HG02588 (cell line): ENCODE data around the gene DNAJC13.

Experiments
- ATAC-seq: cut with Tn5 transposase; IDR thresholded peaks from one replicate; pipeline ENCODE4 v1.9.1; 2021; ENCODE audit warnings: mild to moderate bottlenecking, moderate library complexity; ENCODE audit not compliant: unreplicated experiment

DNAJC13 gene

DNA sequence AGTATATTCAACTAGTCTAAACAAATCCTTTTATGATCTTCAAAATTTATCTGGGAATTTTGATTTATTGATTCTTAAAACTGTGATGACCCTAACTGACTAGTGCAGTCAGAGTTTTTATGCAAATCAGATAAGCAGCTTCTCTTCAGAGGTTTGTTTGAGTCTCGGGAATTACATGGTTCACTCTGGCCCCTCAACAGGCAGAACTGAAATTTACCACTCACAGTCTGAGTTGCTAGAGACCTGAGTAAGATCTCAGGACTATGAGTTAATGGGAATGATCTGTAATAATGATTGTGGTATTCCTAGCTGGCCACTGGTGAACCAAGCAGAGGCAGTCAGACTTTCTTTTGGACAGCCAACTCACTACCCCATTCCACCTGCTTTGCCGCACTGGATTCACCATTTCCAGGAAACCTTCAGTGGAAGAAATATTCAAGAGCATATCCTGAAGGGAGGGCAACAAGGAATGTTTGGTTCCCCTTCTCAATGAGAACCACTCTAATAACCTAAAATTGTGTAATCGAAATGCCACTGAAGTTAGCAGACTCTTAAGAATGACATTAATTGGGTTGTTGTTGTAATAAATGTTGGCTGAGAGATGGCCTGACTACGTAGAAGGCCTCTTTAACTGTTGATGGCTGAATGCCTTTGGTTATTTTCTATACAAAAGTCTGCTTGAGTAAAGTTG is 11.5 kb upstream of the DNAJC13 start:
- ATAC-seq, result no peak

DNA sequence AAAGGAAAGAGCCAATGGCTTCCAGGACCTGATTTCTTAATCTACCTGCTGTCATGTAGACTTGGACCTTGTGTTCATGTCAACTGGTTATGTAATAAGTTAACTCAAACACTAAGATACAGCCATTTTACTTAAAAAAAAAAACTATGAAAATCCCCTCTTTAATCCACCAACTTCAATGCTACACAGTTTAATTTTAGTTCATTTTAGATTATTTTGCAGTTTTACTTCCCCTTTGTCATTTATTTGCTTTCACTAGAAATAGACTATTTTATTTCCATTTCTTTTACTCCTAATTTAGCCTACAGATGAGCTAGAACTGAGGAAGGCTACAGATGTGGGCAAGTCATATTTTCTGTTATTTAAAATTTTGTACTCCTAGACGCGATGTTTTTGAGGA is 10.7 kb upstream of the DNAJC13 start:
- ATAC-seq, result no peak

DNA sequence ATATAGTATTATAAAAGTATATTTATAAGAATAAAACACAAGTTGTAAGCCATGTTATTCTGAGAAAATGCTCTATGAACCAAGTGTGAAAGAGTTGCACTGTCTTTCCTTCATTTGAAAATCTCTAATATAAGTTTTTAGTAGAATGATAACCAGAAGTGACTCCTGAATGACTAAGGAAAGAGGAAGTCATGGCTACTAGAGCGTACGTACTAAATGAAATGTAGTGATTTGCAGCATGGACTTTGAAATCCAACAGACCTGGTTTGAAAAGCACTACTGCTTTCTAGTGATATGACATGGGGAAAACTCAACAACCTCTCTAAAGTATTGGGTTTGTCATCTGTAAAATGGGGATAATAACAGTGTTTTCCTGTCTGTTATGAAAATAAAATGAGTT is 10.3 kb upstream of the DNAJC13 start:
- no peak for ATAC-seq

DNA sequence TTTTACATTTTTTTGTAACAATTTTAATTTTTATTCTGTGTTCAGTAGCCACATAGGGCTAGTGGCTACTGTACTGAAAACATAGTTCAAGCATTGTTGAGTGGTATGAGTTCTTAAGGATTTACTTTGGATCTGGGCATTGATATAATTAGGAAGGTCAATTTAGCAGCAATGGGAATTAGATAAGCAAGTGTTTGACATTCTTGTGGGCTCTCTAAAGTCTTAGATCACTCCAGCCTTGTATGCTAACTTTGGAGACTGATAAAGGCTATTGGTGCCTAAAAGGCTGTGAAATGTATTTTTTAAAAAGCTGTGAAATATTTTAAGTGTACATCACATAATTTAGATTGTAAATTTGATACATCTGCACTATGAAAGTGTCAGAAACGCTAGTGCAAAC is 2.5 kb upstream of the DNAJC13 start:
- no peak for ATAC-seq

DNA sequence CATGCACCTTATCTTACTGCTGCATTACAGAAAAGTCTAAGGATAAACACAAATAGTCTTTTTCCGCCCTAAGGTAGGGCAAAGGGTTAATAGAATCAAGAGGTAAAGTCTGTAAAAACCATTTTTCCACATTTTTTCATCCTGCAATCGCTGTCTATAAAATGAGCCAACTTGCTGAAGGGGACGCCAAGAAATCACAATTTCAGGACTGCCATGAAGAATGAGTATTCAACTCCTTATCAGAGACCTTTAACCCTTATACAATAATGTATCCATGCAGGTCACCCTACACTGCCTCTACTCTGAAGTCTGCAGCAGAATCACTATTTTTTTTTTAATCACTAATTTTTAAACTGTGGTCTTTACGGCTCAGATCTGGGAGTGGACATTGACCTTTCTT is 1.1 kb upstream of the DNAJC13 start:
- no peak for ATAC-seq

DNA sequence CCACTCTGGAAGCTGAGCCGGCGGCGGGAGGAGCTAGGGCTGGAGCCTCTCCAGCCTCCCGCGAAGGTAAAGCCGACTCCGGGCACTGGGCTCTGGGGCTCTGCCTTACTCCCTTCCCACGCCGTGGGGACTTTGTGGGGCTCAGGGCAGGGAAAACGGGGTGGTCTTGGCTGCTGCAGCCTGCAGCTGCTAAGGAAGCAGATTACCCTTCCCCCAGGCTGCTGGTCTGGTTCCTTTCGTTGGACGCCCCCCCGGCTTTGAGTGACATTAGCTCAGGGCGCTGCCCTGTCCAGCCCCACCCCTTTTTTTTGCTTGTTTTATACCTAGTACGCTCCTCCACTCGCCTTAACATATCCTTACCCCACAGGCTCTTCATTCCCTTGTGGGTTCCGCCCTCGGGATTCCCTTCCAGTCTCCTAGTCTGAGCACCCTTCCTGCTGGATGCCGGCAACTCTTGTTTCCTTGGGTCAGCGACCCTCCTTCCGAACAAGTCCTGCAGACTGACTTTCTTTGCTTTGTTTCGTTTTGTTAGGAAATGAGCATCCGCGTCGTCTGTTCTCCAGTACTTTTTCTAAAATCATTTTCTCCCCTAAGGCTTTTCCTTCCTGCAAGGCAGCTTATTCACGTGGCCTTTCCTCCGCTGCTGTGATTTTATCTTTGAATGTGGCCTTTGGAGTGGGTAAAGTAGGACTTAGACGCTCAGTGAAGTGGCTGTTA is 551 bp downstream of the DNAJC13 start:
- ATAC-seq, result peak; percentile 33

DNA sequence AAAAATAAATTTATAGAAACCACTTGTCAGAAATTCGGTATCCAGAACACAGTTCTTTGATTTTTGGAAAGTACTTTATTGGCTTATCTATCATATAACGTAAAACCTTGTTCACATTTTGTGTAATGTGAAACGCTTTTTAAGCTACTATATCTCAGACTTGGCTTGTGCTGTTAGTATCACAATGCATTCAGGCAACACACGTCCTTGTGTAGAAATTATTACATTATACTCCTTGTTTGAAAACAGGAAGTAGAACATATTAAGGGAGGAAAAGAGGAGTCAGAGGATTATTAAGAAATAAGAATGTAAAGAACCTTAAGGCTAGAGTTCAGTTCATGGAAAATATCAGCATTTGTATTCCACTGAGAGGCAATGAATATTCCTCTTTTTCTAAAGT is 1.6 kb downstream of the DNAJC13 start:
- ATAC-seq, result no peak

DNA sequence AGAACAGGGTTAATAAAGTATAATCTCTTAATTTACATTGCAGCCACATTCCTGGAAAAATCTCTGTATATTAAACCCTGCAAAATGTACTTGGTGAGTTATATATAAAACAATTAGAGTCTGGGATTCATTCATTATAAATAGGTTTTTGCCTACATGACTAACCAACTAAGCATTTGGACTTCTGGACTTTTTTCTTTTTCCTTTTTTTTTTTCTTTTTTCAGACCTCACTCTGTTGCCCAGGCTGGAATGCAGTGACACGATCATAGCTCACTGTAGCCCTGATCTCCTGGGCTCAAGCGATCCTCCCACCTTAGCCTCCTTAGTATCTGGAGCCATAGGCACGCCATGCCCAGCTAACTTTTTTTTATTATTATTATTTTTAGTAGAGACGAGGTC is 4.5 kb downstream of the DNAJC13 start:
- no peak for ATAC-seq

DNA sequence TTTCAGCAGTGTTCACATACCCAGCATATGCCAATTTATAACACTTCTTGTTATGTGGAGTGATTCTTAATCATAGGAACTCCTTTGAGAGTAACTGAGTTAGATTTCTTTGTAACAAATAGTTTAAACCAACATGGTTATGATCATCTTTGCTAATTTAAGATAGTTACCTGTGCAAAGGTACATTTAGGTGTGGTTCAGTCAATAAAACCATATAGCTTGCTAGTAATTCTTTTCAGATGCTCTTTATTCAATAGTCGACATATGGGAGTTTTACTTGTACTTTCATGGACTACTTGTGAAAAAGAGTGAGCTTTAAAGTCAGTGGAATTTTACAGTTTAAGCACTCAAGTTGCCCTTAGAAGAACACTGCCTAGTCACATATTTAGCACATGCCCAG is 5.2 kb downstream of the DNAJC13 start:
- ATAC-seq, result no peak

DNA sequence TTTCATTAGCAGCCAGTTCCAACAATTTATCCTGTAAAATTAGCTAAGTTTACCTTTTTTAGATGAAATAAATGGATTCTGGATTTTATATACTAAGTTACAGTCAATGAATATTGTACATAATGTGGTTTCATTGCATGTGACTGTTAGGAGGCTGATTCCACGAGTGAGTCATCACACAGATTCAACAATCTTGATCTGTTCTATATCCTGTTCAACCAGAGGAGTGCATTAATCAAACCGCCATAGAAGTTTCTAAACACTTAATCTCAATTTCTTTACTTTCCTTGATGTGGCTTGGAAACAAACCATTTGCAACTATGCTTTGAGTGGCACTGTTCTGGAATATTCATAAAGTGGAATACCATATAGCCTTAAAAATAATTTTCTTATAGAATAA is 15.3 kb downstream of the DNAJC13 start:
- no peak for ATAC-seq

DNA sequence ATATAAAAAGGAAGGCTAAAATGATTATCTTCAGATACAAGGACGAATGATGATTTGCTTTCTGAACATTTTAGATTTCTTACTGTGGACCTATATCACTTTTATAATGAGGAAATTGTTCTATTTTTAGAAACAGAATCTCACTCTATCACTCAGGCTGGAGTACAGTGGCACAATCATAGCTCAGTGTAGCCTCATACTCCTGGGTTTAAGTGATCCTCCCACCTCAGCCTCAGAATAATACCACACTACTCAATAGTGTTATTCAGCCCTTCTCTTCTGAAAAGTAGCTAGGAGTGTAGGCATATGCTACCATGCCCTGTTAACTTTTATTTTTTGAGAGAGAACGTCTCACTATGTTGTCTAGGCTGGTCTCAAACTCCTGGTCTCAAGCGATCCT is 15.8 kb downstream of the DNAJC13 start:
- no peak for ATAC-seq

DNA sequence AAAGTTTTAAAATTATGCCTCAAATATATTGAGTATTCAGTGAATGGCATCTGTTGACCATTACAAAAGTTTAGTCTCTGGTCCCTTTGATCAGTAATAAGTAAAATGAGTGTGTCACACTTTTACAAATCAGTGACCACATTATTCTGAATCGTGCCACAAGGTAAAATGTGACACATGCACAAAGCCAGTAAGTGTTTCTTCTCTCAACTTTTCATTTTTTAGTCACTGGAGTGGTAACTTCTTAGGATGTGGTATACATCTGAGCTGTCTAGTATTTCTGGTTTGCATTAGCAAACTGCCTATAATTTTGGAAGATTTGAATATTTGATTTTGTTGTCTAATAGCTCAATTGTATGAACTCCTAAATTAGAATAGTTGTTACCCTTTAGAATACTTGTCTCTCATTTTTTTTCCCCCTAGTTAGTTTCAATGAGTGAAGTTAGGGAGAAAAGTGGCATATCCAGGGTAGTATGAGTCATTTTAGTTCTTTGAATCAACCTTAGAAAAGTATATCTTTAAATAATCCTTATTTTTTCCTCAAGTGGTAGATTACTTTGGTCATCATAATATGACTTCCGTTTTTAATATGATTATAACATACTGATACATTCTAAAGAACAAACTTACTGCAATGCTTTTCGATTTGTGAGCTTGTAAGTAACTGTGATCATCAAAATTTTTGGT is 18.1 kb downstream of the DNAJC13 start:
- ATAC-seq, result no peak

DNA sequence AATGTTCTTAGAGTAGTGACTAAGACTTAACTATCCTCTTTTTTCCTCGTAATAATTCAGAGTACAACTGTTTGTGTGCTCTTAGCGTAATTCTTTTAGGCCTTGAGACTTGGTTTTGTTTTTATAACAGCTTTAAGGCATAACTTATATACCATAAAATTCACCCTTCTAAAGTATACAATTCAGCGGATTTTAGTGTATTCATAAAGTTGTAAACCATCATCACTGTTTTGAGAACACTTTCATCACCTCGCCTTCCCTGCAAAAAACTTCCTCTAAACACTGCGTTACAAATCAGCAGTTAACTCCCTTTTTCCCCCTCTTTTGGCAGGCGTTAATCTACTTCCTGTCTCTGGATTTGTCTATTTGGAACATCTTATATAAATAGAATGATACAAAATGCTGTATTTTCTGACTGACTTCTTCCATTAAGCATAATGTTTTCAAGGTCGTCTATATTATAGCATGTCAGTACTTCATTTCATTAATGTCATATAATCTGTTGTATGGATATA is 18.7 kb downstream of the DNAJC13 start:
- ATAC-seq, result no peak

DNA sequence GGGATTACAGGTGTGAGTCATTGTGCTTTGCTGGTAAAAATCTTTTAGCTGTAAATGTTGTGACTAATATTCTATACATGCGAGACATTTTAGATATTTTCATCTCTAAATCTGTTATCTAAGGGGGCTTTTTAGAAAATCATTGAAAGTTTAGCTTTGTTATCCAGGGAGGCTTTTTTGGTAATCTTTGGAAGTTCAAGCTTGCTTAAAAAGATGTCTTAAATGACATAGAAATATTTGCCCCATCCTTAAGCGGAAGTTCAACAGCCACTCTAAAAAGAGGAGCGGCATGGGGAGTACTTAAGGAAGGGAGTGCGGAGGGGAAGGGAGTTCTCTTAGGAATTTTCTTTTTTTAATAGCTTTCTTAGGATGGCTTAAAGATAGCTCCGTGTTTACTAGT is 26.1 kb downstream of the DNAJC13 start:
- no peak for ATAC-seq

DNA sequence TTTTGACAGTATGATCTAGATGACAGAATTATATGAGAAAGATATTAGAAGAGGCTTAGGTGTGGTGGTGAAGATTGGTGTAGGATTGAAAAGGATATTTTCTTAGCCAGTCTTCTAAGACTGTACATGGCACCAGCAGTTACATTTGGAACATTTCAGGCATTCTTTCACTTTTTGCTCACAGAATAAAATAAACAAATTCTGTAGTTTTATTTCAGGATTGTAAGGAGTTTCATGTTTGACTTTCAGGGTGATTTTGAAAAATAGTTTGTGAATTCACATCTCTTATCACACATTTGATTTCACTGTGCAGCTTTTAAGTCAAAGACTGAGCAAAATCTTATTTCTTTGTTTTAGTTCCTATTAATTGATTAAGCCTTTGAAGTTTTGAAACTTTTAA is 27.1 kb downstream of the DNAJC13 start:
- ATAC-seq, result no peak

DNA sequence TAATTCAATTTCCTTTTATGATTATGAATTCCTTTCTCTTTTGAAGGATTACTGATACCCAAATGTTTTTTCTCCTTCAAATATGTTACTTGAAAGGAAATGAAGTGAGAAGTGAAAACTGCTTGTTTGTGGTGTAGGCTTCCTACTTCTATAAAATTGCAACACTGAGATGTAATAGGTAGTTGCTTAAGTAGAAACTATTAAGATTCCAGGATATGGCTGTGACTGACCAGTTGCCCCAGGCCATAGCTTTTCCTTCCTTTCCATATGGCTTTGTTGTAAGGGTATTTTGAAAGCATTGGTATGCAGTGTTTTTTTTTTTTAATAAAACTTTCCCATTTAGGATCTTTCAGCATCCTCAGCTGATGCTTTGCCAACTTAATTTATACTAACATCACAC is 28.5 kb downstream of the DNAJC13 start:
- no peak for ATAC-seq

DNA sequence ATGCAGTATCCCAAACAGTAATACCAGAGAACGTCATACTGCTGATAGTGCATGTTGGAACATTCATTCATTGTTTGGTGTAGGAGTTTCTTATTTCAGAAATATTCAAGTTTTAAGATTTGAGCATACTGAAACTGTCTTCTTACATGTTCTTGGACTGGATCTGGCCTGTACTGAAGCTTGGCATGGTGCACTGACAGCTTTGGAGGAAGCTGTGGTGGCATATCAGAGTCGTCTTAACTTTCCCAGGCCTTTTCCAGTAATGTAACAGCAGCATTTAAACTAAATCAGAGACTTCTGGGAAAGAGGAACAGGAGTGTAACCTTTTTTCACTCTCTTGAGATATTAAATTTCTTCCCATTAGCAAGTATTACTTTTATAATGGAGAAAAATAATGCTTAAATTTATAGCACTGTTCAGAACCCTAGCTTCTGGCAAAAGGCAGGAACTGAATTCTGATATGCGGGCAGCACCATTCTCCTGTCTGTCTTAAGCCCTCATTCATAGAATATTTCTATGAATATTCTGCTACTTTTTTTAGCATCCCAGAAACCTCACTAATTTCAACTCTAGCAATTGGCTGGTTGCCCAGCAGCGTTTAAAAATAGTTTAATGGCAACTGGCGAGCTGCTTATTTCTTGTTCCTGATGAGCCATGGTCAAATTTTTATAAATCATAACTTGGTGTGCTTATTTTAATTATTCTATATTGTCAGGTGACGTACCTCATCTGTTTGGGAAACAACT is 31.1 kb downstream of the DNAJC13 start:
- ATAC-seq, result no peak

DNA sequence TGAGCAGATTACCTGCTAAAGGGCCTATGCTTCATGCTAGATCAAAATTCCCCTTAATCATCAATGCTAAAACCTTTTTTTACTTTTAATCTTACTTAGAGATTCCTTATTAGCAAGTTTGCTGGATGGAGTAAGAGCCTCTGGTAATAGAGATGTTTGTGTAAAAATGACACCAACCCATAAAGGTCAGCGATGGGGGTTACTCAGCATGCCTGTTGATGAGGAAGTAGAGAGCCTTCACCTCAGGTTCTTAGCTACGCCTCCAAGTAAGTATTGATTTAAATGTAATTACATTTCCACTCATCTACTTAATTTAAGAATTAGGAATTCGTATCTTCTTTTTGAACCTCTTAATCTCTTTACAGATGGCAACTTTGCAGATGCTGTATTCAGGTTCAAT is 38.8 kb downstream of the DNAJC13 start:
- ATAC-seq, result no peak

DNA sequence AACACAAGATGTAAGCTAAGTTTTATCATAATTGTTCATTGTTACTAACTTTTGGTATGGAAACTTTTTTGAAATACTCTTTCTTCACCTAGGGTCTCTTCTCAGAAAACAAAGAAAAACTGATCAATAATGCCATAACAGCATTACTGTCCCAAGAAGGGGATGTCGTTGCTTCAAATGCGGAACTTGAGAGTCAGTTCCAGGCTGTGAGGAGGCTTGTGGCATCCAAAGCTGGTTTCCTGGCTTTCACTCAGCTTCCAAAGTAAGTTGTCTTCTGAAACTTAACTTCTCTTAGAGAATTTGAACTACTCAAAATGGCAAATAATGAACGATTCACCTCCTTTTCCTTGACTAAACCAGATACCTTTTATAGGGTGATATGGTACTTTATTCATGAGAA is 39.3 kb downstream of the DNAJC13 start:
- no peak for ATAC-seq

DNA sequence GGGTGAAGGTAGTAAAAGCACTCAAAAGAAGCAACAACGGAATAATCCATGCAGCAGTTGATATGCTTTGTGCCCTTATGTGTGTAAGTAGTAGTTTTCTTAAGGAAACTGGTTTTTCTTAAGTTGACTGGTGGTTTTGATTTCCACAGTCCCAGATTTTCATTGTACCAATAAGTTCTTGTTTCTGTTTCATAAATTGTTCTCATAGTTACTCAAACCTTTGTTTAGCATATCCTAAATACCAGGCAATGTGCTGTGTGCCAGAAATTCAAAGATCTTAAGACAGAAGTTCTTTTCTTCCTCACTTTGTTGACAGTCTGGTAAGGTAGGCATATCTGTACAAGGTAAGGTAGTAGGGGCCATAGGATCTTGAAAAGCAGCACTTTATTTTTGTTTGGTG is 40.0 kb downstream of the DNAJC13 start:
- ATAC-seq, result no peak

DNA sequence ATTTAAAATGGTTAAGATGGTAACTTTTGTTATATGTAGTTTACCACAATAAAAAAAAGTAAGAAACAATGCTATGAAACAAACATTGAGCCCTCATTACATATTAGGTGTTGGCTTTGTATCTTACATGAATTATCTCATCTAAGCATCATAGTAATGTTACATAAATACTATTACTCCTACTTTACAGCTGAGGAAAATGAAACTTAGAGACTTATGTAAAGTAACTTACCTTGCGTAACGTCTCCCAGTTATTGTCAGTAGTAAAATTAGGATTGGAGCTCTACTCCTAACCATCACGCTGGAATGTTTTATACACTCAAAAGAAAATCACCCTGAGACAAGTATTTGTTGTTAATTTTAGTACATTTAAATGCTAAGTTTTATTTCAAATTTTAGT is 42.2 kb downstream of the DNAJC13 start:
- ATAC-seq, result no peak
